Esophagus muscularis mucosa (tissue), 4 donors: ENCODE measurements around the gene C4B. TPM values are rescaled to one million over a fixed set of nuclear protein-coding genes. Genes with fewer than 3 reads are reported as not detected.
"Not testable (repeated sequence)": the region's sequence is repeated elsewhere in the genome, so short reads cannot be mapped to it uniquely, and the experiment has no call there.

Experiments used
- DNase-seq: peaks from one replicate; pipeline ENCODE4 v3.0.0-alpha.2; 2017; ENCODE audit errors: extremely low spot score
- H3K27ac ChIP-seq, 4 donors: fragments of 200-600 bp; sonication (generic); replicated peaks in 1 of 4; 1 replicate in 3 of 4; 2 replicates in 1 of 4; pipeline ENCODE4 v1.5.1; 2016 to 2019; ENCODE audit warnings: mild to moderate bottlenecking in 1 of 4
- H3K27me3 ChIP-seq, 4 donors: fragments of 200-600 bp; sonication (generic); one replicate each; pipeline versions ENCODE4 v1.5.1 to v1.6.0; 2016 to 2019
- H3K36me3 ChIP-seq, 4 donors: fragments of 200-600 bp; sonication (generic); one replicate each; pipeline ENCODE4 v1.5.1; 2016 to 2019
- H3K4me1 ChIP-seq, 4 donors: fragments of 200-600 bp; sonication (generic); one replicate each; pipeline ENCODE4 v1.5.1; 2016 to 2019
- H3K4me3 ChIP-seq, 4 donors: fragments of 200-600 bp; sonication (generic); 1 replicate in 2 of 4; 2 replicates in 2 of 4; pipeline ENCODE4 v1.5.1; 2016 to 2019; ENCODE audit warnings: mild to moderate bottlenecking in 4 of 4, moderate library complexity in 1 of 4
- H3K9me3 ChIP-seq, 4 donors: fragments of 200-600 bp; sonication (generic); 1 replicate in 3 of 4; 2 replicates in 1 of 4; pipeline ENCODE4 v1.5.1; 2016 to 2019
- WGBS: methylation state at CpG from one replicate; pipeline ENCODE4 v1.1.5; 2018; 5-methylcytosine and 5-hydroxymethylcytosine counted together
- intact Hi-C: fragments of 100-400 bp; cut with DNase I; formaldehyde crosslinking; loops from one replicate; pipeline ENCODE4 v1.15.1; 2023
- total RNA-seq, 4 donors: library from RNA; depleted of rRNA; stranded (reverse); fragments of >200 nt; gene quantifications; one replicate each; pipeline versions ENCODE4 v1.1.0 to v1.2.1, GENCODE V29; 2016

Gene C4B
- total RNA-seq, 4 donors from 2014 or later: 45.3 to 203 (median 75.8) TPM

DNA sequence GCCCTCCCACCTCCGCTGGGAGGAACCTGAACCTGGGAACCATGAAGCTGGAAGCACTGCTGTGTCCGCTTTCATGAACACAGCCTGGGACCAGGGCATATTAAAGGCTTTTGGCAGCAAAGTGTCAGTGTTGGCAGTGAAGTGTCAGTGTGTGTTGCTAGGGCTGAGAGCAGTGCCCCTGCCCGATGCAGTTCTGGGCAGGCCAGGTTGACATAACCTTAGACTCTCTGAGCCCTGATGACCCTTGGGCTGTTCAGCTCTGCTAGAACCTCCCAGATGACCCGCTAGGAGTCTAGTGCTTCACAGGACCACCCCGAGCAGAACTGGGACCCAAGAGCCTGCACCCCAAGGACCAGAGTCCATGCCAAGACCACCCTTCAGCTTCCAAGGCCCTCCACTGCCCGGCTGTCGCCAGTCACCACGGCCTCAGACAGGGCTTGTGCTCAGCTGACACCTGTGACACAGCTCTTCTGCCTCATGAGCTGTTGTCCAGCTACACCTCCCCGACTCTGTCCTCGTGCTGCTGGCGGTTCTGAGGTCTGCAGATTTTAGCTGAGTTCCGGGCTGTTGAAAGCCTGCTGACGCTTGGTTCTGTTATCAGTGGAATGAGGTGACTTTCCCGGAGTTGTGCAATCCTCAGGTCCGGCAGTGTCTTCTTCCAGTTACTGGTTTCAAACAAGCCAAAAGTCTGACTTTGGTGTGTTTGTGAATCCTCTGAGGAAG is 11.9 kb upstream of the C4B start:
- H3K4me3 ChIP-seq, H3K4me1 ChIP-seq, DNase-seq, H3K27ac ChIP-seq, intact Hi-C loops, H3K36me3 ChIP-seq, H3K27me3 ChIP-seq, H3K9me3 ChIP-seq: not testable (repeated sequence)
- WGBS: no CpG with 5 or more reads among the region's 15 CpGs

GRCh38 chr6:32003301-32003700 is 11.3 kb upstream of the C4B start:
- H3K36me3 ChIP-seq, DNase-seq, H3K4me3 ChIP-seq, H3K4me1 ChIP-seq, H3K9me3 ChIP-seq, intact Hi-C loops, H3K27ac ChIP-seq, H3K27me3 ChIP-seq: not testable (repeated sequence)
- WGBS: no CpG with 5 or more reads among the region's 7 CpGs

DNA sequence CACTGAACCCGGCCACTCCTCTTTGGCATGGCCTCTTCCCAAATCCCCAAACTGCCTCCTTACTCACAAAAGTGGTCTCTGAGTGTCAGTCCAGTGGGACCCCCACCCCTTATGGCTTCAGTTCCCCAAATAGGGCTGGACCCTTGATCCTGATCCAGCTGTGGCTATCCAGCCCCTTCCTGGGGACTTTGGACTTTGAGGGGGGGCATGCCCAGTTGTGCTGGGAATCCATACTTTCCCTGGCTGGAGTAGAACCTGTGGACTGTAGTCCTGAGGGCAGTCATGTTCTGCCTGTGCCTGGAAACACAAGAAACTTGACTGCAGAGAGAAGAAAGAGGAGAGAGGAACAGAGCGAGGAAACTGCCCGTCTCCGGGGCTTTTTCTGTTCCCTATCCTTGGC is 10.2 kb upstream of the C4B start:
- H3K4me3 ChIP-seq, H3K27ac ChIP-seq, H3K9me3 ChIP-seq, H3K36me3 ChIP-seq, H3K4me1 ChIP-seq, DNase-seq, intact Hi-C loops, H3K27me3 ChIP-seq: not testable (repeated sequence)
- 72% methylated on average over 4 of the region's 4 CpGs for WGBS

- H3K36me3 ChIP-seq, H3K27me3 ChIP-seq, intact Hi-C loops, H3K27ac ChIP-seq, H3K4me1 ChIP-seq, DNase-seq, H3K4me3 ChIP-seq, H3K9me3 ChIP-seq: not testable (repeated sequence)
- 83% methylated on average over 9 of the region's 13 CpGs for WGBS
Observed at GRCh38 chr6:32004864-32005537, 9.6 kb upstream of the C4B start.

DNA sequence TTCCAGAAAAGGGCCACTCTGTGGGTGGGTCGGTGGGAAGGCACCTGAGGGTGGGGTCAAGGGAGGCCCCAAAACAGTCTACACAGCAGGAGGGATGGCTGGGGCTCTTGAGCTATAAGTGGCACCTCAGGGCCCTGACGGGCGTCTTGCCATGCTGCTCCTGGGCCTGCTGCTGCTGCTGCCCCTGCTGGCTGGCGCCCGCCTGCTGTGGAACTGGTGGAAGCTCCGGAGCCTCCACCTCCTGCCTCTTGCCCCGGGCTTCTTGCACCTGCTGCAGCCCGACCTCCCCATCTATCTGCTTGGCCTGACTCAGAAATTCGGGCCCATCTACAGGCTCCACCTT is 9.1 kb upstream of the C4B start:
- 91% methylated on average over 5 of the region's 9 CpGs for WGBS
- H3K27me3 ChIP-seq, H3K36me3 ChIP-seq, H3K9me3 ChIP-seq, H3K27ac ChIP-seq, H3K4me1 ChIP-seq, DNase-seq, H3K4me3 ChIP-seq, intact Hi-C loops: not testable (repeated sequence)

DNA sequence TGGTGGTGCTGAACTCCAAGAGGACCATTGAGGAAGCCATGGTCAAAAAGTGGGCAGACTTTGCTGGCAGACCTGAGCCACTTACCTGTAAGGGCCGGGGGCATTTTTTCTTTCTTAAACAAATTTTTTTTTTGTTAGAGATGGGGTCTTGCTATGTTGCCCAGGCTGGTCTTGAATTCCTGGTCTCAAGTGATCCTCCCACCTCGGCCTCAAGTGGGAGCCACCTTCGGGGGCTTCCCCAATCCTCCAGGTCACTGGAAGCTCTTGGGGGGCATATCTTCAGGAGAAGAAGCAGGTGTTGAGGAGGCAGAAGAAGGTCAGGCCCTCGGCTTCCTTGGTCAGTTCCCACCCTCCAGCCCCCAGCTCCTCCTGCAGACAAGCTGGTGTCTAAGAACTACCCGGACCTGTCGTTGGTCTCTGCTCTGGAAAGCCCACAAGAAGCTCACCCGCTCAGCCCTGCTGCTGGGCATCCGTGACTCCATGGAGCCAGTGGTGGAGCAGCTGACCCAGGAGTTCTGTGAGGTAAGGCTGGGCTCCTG is 8.5 kb upstream of the C4B start:
- H3K9me3 ChIP-seq, H3K4me3 ChIP-seq, intact Hi-C loops, H3K27me3 ChIP-seq, H3K36me3 ChIP-seq, H3K4me1 ChIP-seq, H3K27ac ChIP-seq, DNase-seq: not testable (repeated sequence)
- WGBS: 84% methylated on average over 8 of the region's 8 CpGs

GRCh38 chr6:32007086-32007485 is 7.5 kb upstream of the C4B start:
- H3K27me3 ChIP-seq, H3K27ac ChIP-seq, intact Hi-C loops, DNase-seq, H3K36me3 ChIP-seq, H3K4me3 ChIP-seq, H3K4me1 ChIP-seq, H3K9me3 ChIP-seq: not testable (repeated sequence)
- 87% methylated on average over 10 of the region's 12 CpGs for WGBS

GRCh38 chr6:32008037-32008436 is 6.6 kb upstream of the C4B start:
- intact Hi-C loops, H3K4me3 ChIP-seq, H3K36me3 ChIP-seq, DNase-seq, H3K9me3 ChIP-seq, H3K4me1 ChIP-seq, H3K27ac ChIP-seq, H3K27me3 ChIP-seq: not testable (repeated sequence)
- WGBS: no CpG with 5 or more reads among the region's 24 CpGs

GRCh38 chr6:32008616-32009015 is 6.0 kb upstream of the C4B start:
- WGBS: 76% methylated on average over 7 of the region's 12 CpGs
- DNase-seq: not testable (repeated sequence)

GRCh38 chr6:32009537-32009936 is 5.1 kb upstream of the C4B start:
- H3K9me3 ChIP-seq, H3K27me3 ChIP-seq, intact Hi-C loops, H3K36me3 ChIP-seq, DNase-seq, H3K4me1 ChIP-seq, H3K4me3 ChIP-seq, H3K27ac ChIP-seq: not testable (repeated sequence)
- no CpG with 5 or more reads among the region's 12 CpGs for WGBS

More at GRCh38 chr6:32008616-32009015, 6.0 kb upstream of the C4B start:
- H3K9me3 ChIP-seq, H3K4me1 ChIP-seq, intact Hi-C loops, H3K4me3 ChIP-seq, H3K36me3 ChIP-seq, H3K27ac ChIP-seq, H3K27me3 ChIP-seq: not testable (repeated sequence)

DNA sequence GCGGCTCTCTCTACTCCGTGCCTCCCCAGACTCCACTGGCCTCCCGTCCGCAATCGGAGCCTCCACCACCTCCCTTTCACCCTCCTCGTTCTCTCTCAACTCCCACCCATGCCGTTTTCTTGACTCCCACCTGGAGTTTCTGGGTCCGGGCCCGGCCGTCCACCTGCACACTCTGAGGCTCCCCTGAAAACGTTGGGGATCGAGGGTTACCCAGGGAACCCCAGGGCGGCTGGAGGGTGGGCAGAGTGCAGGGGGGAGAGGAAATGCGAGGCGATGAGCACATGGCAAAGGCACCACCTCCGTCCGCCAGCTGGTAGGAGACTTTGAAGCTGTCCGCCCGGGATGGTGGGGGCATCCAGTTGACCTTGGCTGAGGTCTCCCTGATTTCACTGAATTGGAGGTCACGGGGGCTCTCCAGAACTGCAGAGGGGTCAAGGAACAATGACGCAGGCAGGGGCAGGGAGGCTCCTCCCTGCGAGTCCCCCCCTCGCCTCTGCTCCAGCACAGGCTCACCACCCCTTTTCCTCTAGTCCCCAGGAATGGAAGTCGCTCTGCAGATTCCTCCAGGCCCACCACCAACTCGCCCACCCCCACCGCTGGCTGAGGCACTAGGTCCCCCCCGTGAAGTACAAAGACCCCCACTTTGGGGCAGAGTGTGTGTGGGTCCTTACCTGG is 3.6 kb upstream of the C4B start:
- 88% methylated on average over 19 of the region's 27 CpGs for WGBS
- DNase-seq, intact Hi-C loops, H3K4me3 ChIP-seq, H3K27me3 ChIP-seq, H3K27ac ChIP-seq, H3K4me1 ChIP-seq, H3K9me3 ChIP-seq, H3K36me3 ChIP-seq: not testable (repeated sequence)

GRCh38 chr6:32012941-32013617 is 1.5 kb upstream of the C4B start:
- H3K9me3 ChIP-seq, H3K4me3 ChIP-seq, intact Hi-C loops, DNase-seq, H3K27ac ChIP-seq, H3K27me3 ChIP-seq, H3K4me1 ChIP-seq, H3K36me3 ChIP-seq: not testable (repeated sequence)
- 82% methylated on average over 15 of the region's 17 CpGs for WGBS
